Measurements from ENCODE around the gene GID8. TPM values are rescaled to one million over a fixed set of nuclear protein-coding genes. Genes with fewer than 3 reads are reported as not detected.

Gene GID8
- total and polyA plus RNA-seq, 2 of the 4 experiments (the other 2 are of a cell fraction), result 21.5 to 33.9 TPM

DNA sequence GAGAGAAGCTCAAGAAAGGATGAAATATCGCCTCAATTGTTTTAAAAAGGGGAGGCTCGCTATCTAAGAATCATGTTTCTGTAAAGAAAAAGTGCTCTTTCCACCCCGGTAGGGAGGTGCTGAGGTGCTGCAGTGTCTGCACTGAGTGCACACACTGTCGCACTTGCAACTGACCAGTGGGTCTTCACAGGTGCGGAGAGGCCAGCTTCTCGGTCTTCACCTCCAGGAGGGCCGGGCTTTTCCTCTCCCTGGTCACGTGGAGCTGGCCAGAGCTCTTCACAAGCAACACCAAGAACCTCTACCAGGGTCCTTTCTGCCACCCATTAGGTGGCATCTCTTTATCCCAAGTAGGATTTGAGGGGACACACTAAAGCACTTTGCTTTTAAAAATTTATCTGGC is 48.5 kb upstream of the GID8 start:
- H3K4me2 ChIP-seq (ENCODE audit: low read depth, low read length), result no peak overlapping the region
- intact Hi-C loops (cut with micrococcal nuclease) (no loop called here), dilution Hi-C loops (cut with HindIII; ENCODE audit: low sequenced_read_pairs, unreplicated experiment) (no loop called here), in situ Hi-C loops (cut with MboI; ENCODE audit: low sequenced_read_pairs) (no loop called here)
- H2BK5ac ChIP-seq (ENCODE audit: low read depth, low read length, poor library complexity, severe bottlenecking), result no peak overlapping the region
- H2AK9ac ChIP-seq (replicated peaks; ENCODE audit: low read depth, low read length, poor library complexity), result no peak overlapping the region
- no peak overlapping the region for H4K5ac ChIP-seq (ENCODE audit: low read depth, low read length)
- no peak for DNase-seq
- no peak overlapping the region for H3K14ac ChIP-seq (replicated peaks; ENCODE audit: low read depth, low read length)
- peaks cover 11 to 50% of the 10 kb centered on the region in 2 experiments for H3K79me1 ChIP-seq (ENCODE audit: low read depth in 1 of 2, low read length in 2 of 2)
- no peak overlapping the region for H4K91ac ChIP-seq (ENCODE audit: insufficient read depth, low read depth, low read length)
- no peak overlapping the region for H4K8ac ChIP-seq (ENCODE audit: low read depth in 2 of 2, low read length in 2 of 2)
- no peaks in the 10 kb centered on the region for H3K9me3 ChIP-seq (ENCODE audit: control insufficient read depth, insufficient read depth, low read length)
- no peak overlapping the region for H3K9ac ChIP-seq (ENCODE audit: low read depth, low read length)
- H3K18ac ChIP-seq (ENCODE audit: low read depth, low read length), result no peak overlapping the region
- H2BK120ac ChIP-seq (ENCODE audit: low read depth, low read length), result no peak overlapping the region
- peaks cover 20% of the 10 kb centered on the region for H4K20me1 ChIP-seq (ENCODE audit: insufficient read depth, low read length)
- WGBS, 2 experiments (ENCODE audit: extremely low coverage in 2 of 2, insufficient read length in 1 of 2), result 100% methylated on average over 2 of the region's 8 CpGs; no CpG with 5 or more reads in 1 of the 2 experiments
- H2AFZ ChIP-seq (replicated peaks; ENCODE audit: low read length, poor library complexity), result no peak overlapping the region
- no peaks in the 10 kb centered on the region for H3K27me3 ChIP-seq (ENCODE audit: control insufficient read depth, insufficient read depth, low read length)
- ChIA-PET POLR2A (ENCODE audit: unreplicated experiment) (no interaction called here), CTCF (interaction anchor here (0.9 to 1.4 kb wide), 2 partner anchors 10 to 14 kb away, joined by 3 read pairs; no protein-coding TSS in a partner anchor)
- no peak overlapping the region for H3K27ac ChIP-seq (ENCODE audit: insufficient read depth, low read length)
- no peak overlapping the region for H2BK20ac ChIP-seq (ENCODE audit: low read depth, low read length)
- H3K4me3 ChIP-seq (ENCODE audit: insufficient read depth, low read depth, low read length), result no peak overlapping the region
- TF ChIP-seq FOS (IDR thresholded peaks at IDR 0.05; ENCODE audit: low read depth, low read length) (no peak), BHLHE40 (IDR thresholded peaks at IDR 0.05; ENCODE audit: low read depth, low read length) (no peak), POLR2A (IDR thresholded peaks at IDR 0.05; ENCODE audit: low read depth, low read length) (no peak), MXI1 (IDR thresholded peaks at IDR 0.05; ENCODE audit: borderline replicate concordance, low read depth, low read length) (no peak), CHD1 (IDR thresholded peaks at IDR 0.05; ENCODE audit: low read depth, low read length) (no peak), NFE2L2 (IDR thresholded peaks at IDR 0.05; ENCODE audit: low read depth, low read length) (no peak), SMC3 (IDR thresholded peaks at IDR 0.05; ENCODE audit: low read depth, low read length) (no peak), CEBPB (IDR thresholded peaks at IDR 0.05; ENCODE audit: low read depth, low read length) (no peak), RAD21 (IDR thresholded peaks at IDR 0.05; ENCODE audit: low read length) (no peak), MAZ (IDR thresholded peaks at IDR 0.05; ENCODE audit: borderline replicate concordance, low read depth, low read length) (no peak), MAFK (IDR thresholded peaks at IDR 0.05; ENCODE audit: low read depth, low read length) (no peak), RFX5 (IDR thresholded peaks at IDR 0.05; ENCODE audit: low read depth, low read length) (no peak), RCOR1 (IDR thresholded peaks at IDR 0.05; ENCODE audit: insufficient replicate concordance, low read length) (no peak)
- TF ChIP-seq, protein P1, sequence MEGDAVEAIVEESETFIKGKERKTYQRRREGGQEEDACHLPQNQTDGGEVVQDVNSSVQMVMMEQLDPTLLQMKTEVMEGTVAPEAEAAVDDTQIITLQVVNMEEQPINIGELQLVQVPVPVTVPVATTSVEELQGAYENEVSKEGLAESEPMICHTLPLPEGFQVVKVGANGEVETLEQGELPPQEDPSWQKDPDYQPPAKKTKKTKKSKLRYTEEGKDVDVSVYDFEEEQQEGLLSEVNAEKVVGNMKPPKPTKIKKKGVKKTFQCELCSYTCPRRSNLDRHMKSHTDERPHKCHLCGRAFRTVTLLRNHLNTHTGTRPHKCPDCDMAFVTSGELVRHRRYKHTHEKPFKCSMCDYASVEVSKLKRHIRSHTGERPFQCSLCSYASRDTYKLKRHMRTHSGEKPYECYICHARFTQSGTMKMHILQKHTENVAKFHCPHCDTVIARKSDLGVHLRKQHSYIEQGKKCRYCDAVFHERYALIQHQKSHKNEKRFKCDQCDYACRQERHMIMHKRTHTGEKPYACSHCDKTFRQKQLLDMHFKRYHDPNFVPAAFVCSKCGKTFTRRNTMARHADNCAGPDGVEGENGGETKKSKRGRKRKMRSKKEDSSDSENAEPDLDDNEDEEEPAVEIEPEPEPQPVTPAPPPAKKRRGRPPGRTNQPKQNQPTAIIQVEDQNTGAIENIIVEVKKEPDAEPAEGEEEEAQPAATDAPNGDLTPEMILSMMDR (conservative IDR thresholded peaks at IDR 0.05; ENCODE audit: low read depth, low read length), result no peak
- TF ChIP-seq, protein P2, sequence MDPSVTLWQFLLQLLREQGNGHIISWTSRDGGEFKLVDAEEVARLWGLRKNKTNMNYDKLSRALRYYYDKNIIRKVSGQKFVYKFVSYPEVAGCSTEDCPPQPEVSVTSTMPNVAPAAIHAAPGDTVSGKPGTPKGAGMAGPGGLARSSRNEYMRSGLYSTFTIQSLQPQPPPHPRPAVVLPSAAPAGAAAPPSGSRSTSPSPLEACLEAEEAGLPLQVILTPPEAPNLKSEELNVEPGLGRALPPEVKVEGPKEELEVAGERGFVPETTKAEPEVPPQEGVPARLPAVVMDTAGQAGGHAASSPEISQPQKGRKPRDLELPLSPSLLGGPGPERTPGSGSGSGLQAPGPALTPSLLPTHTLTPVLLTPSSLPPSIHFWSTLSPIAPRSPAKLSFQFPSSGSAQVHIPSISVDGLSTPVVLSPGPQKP (IDR thresholded peaks at IDR 0.05; ENCODE audit: borderline replicate concordance, low read depth, low read length), result no peak
- TF ChIP-seq, protein P3, sequence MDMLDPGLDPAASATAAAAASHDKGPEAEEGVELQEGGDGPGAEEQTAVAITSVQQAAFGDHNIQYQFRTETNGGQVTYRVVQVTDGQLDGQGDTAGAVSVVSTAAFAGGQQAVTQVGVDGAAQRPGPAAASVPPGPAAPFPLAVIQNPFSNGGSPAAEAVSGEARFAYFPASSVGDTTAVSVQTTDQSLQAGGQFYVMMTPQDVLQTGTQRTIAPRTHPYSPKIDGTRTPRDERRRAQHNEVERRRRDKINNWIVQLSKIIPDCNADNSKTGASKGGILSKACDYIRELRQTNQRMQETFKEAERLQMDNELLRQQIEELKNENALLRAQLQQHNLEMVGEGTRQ (IDR thresholded peaks at IDR 0.05; ENCODE audit: low read depth, low read length), result no peak
- peaks cover 11% of the 10 kb centered on the region for H3K4me1 ChIP-seq (ENCODE audit: control insufficient read depth, insufficient read depth, low read length)
- no peak for ATAC-seq (ENCODE audit: low read depth)
- no TSS peak for BruUV-seq (replicated peaks)
- no peak overlapping the region for H2BK15ac ChIP-seq (ENCODE audit: low read depth, low read length)
- no peak overlapping the region for H3K4ac ChIP-seq (ENCODE audit: low read depth, low read length)
- no peak overlapping the region for H2AK5ac ChIP-seq (ENCODE audit: low read depth, low read length)
- H3K9me1 ChIP-seq (ENCODE audit: insufficient read depth, low read length), result peaks cover 11% of the 10 kb centered on the region
- no peak overlapping the region for H3K56ac ChIP-seq (ENCODE audit: extremely low read depth, insufficient read depth, low read length)
- H3K36me3 ChIP-seq (ENCODE audit: control insufficient read depth, insufficient read depth, low read length), result peaks cover 67% of the 10 kb centered on the region
- no peak overlapping the region for H3K23ac ChIP-seq (ENCODE audit: low read depth, low read length)

Data from IMR-90 (cell line).